Stimulated activated CD4-positive, alpha-beta T cell treated with anti-CD3 and anti-CD28 coated beads, Interleukin-15, amount 100 ng/mL, for 24 hours (primary cell): Measurements from ENCODE around the gene PPM1E.
"Not testable (repeated sequence)": the region's sequence is repeated elsewhere in the genome, so short reads cannot be mapped to it uniquely, and the experiment has no call there.

Experiments used
- DNase-seq: peaks from one replicate; pipeline ENCODE4 v3.0.0-alpha.2; 2020

Gene PPM1E

GRCh38 chr17:58755577-58756245 lies at the start of gene PPM1E:
Gene PPM1E, plus strand, starts transcription at chr17:58755854.
- peak; percentile 67 for DNase-seq

DNA sequence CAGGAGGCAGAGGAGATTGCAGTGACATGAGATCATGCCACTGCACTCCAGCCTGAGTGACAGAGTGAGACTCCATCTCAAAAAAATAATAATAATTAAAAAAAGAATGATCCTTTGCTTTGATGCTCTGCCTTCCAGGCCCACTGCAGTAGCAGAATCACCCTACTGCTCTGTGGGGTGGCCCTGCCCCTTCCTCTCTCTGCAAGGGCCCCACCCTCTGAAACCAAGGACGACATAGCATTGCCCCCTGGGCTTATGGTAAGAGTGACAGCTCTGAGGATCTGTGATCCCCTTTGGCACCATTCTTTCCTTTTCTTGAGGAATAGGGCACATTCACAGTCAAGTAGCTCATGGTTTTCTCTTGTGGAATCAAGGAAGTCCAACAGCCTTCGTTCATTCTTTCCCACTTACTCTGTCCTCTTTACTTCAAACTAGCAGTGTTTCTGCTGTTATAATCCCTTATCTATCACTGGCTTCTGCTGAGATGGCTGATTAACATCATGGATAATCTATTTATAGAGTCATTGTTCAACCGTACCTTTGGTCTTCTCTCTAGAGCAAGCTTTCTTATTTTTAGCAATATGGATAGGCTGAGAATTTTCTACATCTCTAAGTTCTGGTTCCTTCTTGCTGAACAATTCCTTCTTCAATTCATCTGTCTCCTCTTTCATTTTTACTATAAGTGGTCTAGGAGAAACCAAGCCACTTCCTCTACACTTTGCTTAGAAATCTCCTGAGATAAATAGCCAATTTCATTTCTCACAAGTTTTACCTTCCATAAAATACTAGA lies 49.1 kb upstream of the PPM1E start:
- DNase-seq: no peak

- DNase-seq: peak; percentile 56
Observed at GRCh38 chr17:58710948-58711552, 44.6 kb upstream of the PPM1E start.

GRCh38 chr17:58722274-58722673 lies 33.4 kb upstream of the PPM1E start:
- no peak for DNase-seq

DNA sequence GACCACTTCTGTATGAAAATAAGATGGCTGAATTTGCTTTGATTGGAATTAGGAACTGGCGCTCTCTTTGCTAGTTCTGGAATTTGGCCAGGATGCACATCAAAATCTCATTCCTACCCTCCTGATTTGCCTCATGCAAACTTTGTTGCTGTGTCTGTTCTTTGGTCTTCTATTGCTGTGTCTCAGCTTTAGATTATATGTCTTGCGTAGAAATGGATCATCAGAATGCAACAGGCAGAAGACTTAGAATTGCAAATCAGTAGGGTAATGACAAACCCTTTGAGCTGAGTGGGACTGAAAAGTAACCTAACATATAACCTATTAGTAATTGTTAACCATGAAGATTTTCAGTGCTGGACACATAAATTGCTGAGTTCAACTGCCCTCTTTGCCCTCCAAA lies 33.0 kb upstream of the PPM1E start:
- no peak for DNase-seq

- no peak for DNase-seq
Observed at GRCh38 chr17:58728798-58729197, 26.9 kb upstream of the PPM1E start.

- no peak for DNase-seq
Observed at GRCh38 chr17:58730937-58731336, 24.7 kb upstream of the PPM1E start.

DNA sequence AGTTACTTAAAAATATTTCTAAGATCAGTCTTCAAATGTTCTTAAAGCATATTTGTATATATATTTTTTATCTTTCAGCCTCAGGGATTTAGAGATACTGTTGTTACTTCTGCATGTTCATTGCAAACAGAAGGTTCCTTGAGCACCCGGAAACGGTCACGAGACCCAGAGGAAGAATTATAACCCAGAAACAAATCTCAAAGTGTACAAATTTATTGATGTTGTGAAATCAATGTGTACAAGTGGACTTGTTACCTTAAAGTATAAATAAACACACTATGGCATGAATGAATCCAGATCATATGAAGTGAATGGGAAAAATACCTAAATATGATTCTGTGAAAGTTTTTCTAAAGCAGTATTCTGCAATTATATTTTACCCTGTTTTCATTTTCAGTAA lies 21.6 kb upstream of the PPM1E start:
- DNase-seq: no peak

GRCh38 chr17:58734811-58735210 lies 20.8 kb upstream of the PPM1E start:
- DNase-seq: no peak

DNA sequence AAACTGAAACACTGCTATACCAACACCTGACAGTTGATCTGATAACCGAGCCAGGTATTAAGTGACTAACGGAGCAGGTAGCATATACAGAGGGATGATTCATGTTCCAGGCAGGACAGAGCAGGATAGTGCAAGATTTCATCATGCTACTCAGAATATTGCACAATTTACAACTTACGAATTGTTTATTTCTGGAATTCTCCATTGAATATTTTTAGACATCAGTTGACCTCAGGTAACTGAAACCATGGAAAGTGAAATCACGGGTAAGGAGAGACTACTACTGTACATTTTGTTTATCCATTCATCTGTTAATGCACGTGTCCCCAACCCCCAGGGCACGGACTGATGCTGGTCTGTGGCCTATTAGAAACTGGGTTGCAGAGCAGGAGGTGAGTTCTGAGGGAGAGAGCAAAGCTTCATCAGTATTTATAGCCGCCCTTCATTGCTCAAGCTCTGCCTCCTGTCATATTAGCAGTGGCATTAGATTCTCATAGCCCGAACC lies 14.5 kb upstream of the PPM1E start:
- no peak for DNase-seq

- DNase-seq: no peak
Observed at GRCh38 chr17:58747674-58748073, 8.0 kb upstream of the PPM1E start.

DNA sequence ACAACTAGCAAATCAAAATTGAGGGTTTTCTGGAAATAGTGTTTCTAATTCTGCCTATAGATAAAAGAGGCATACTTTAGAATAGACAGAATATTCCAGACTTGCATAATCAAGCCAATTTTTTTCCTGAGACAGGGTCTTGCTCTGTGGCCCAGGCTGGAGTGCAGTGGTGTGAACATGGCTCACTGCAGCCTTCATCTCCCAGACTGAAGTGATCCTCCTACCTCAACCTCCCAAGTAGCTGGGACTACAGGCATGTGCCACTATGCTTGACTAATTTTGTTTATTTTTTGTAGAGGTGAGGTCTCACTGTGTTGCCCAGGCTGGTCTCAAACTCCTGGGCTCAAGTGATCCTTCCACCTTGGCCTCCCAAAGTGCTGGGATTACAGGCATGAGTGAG lies 6.0 kb upstream of the PPM1E start:
- DNase-seq: not testable (repeated sequence)

DNA sequence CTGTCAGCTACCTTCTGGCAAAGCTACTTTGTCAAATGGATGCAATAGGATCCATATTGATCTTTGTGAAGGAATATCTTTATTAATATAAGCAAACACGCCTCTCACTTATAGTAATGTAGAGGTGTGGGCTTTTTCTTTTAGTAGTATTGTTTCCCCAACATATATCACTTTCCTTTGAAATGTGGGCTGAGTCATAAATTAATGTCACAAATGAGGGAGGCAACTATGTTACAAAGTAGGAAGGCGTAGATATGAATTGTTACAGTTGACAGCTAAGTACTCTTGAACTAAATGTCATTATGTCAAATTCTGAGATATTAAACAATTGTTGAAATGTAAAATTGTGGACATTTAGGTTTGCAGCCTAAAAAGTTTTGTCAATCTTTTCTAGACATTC lies 2.6 kb upstream of the PPM1E start:
- no peak for DNase-seq

- DNase-seq: no peak
Observed at GRCh38 chr17:58755269-58755576, 431 bp upstream of the PPM1E start.

DNA sequence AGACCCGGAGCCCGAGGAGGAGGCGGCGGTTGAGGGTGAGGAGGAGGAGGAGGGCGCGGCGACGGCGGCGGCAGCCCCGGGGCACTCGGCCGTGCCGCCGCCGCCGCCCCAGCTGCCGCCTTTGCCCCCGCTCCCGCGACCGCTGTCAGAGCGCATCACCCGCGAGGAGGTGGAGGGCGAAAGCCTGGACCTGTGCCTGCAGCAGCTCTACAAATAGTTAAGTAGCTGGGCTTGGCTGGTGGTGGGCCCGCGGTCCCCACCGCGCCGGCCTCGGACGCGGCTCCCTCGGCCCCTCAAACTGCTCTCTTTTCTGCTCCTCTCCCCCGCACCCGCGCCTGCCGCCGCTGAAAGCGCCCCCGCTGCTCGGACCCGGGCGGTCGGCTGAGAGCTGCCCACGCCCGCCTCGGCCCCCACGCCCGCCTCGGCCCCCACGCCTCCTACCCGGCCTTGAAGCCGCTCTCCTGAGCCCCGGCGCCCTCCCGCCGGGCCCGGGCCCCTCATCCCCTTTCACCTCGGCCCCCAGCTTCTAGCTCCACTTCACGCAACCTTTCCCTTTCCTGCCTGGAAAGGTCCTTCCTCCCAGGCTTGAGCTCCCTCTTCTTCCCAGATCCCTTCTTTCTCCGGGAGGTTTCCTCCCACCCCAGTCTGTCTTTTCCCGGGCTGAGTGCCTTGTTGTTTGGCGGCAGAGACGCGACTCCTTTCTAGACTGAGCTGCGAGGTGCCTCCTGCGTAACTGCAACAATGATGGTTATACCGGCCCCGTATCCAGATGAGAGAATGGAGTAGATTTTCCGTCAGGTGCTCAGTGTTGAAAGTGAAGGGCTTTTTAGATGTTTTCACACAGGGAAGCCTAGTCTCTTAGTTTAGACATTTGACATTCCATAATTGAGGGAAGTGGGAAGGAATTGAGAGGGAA lies 850 bp downstream of the PPM1E start:
- peak; percentile 25 for DNase-seq

DNA sequence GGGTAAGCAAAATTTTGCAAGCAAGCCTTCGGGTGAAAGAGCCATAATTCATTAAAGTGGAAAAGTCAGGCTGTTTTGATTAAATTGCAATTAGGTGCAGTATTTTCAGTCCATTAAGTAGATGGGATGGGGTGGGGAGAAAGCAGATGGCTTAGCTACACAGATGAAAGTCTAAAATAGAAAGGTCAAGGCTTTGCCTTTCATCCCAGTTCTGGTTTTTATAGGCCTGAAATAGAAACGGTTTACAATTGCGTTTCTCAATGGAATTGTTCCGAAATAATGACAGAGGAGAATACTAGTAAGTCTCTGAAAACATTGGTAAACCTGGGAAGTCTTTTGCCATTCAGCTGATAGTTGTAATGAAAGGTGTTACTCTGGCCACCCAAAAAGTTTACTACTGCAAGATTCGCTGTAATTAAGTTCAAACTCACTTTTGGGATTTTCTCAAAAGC lies 1.5 kb downstream of the PPM1E start:
- DNase-seq: no peak

- no peak for DNase-seq
Observed at GRCh38 chr17:58758890-58759289, 3.2 kb downstream of the PPM1E start.

- no peak for DNase-seq
Observed at GRCh38 chr17:58759522-58759921, 3.9 kb downstream of the PPM1E start.

DNA sequence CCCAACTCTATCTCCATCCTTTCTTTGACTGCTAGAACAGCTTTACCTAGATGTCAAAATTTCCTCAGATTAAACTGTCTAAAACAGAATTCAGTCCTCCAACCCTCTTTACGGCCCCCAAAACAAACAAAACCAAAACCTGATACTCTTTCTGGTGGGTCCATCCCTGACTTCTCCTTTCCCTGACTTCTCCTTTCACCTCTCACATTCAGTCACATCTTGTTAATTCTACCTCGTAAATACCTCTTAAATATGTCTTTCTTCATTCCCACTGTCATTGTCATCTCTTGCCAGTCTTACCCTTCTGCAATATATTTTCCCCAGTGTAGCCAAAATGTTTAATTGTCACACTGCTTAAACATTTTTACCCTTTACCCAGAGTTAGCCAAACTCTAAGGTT lies 4.6 kb downstream of the PPM1E start:
- DNase-seq: no peak

DNA sequence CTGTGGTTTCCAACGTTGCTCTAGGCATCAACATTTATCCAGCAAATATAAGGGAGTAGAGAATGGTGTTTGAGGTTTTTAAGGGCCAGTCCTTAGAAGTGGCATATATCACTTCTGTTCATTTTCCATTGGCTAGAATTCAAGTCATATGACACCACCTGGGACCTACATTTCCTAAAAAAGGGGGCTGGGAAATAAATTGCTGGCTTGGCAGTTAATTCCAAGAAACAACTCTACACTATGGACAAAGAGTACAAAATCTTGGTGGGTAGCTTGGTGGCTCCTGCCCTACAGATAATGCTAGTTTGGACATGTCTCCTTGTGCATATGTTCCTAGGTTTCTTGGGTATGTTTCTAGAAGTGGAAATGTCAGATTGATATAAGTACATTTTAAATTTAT lies 7.6 kb downstream of the PPM1E start:
- no peak for DNase-seq

DNA sequence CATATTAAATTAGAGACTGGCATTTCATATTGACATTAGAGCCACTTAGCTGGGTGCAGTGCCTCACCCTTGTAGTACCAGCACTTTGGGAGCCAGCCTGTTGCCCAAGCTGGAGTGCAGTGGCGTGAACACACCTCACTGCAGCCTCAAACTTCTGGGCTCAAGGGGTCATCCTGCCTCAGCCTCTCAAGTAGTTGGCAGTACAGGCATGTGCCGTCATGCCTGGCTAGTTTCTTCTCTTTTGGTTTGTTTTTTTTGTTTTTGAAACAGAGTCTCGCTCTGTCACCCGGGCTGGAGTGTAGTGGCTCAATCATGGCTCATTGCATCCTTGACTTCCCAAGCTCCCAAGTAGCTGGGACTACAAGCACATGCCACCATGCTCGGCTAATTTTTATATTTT lies 8.7 kb downstream of the PPM1E start:
- DNase-seq: no peak

- not testable (repeated sequence) for DNase-seq
Observed at GRCh38 chr17:58778482-58778881, 22.8 kb downstream of the PPM1E start.

DNA sequence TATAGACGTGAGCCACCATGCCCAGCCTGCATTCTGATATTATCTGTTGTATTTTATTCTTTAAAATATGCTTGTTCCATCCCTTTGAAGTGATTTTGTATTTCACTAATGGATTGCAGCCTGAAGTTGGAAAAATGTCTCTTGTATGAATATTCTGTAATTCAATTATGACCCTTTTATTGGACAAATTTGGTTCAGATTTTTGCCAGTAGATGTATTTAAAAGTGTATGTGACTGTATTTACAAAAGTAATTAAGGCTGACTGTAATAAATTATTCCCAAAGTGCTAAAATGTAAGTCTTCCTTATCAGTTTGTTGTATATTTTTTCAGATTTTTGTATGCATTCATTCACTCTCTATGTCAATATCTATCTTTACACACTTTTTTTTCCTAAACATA lies 23.8 kb downstream of the PPM1E start:
- DNase-seq: no peak
